CD4-positive, alpha-beta T cell treated with Interleukin-2 at 100 ng/mL for 4 hours (primary cell): Measurements from ENCODE around the gene OSBPL7.
"Not testable (repeated sequence)": the region's sequence is repeated elsewhere in the genome, so short reads cannot be mapped to it uniquely, and the experiment has no call there.

ENCODE experiments used
- DNase-seq: peaks from one replicate; pipeline ENCODE4 v3.0.0-alpha.2; 2020; ENCODE audit warnings: low spot score

Gene OSBPL7

GRCh38 chr17:47806026-47806912 lies 15.3 kb downstream of the OSBPL7 start:
- DNase-seq, result no peak

DNA sequence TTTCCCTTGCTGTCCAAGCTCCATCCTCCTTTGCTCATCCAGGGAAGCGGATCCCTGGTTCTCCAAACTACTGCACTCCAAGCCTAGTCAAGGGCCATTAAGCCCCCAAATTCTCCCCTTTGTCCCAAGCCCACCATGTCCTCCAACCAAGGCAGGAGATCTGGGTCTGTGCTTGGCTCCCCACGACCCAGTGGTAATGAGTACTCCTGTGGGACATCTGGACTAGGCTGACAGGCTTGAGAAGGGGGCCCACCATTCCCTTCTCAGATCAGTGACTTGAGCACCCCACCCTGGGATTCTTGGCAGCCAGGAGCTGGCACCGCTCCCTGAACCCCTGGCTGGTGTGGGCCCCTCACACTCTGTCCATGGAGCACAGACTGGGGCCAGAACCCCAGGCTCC lies 17.1 kb downstream of the OSBPL7 start:
- DNase-seq, result no peak

DNA sequence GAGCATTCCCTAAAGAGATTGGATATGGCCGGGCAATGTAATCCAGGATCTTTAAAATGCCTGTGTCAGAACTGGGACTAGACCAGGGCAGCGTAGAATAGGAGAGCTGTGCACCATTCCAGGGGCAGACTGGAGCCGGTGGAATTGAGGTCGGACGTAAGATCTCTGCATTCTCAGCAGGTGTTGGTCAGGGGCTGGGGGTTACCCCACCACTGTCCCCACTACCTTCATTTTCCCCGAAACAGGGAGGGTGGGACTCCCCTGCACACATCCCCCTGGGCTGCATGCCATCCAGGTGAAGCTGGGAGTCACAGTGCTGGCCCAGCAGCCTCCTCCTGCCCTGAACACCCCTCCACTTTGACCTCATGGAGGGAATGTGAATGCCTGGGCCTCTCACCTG lies 17.8 kb downstream of the OSBPL7 start:
- DNase-seq, result no peak

DNA sequence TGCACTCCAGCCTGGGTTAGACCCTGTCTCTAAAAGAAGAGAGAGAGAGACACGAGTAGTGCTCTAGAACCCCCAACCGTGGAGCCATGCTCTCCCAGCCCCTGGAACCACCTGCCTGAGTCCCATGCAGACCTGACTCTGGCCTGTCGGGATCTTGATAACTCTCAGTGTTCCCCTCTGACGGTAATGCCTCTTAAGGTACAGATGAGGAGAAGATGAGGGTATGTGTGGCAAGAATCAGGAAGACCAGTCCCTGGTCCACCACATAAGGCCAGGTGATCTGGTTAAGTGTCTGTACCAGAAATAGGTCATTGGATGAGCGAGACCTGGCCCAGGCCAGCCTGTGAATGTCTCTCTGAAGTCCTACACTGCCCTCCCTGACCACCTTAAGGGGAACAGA lies 18.4 kb downstream of the OSBPL7 start:
- no peak for DNase-seq

DNA sequence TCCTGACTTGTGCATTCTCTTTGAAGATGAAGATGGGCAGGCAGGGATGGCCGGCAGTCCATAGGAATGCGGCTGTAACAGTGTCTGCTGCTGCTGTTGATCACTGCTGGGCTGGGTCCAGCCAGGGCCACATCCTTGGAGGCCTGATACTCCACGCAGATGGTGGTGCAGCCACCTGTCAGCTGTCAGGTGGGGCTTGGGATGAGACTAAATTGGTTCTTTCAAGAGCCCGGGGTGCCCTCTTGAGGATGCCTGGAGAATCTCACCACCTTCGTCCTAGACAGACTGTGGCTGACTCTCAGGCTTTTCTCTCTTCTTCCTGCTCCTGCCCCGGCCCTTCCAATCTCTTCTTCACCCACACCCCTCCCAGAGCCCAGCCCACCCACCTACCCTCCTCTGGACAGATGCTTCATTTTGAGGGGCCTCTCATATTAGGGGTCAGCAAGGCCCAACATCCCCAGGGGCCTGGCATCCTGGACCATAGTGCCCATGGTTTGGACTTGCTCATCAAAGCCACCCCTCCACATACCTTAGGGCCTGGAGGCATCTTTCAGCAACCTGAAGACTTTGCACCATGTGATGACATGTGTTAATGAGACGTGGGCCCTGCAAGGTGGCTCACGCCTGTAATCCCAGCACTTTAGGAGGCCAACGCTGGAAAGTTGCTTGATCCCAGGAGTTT lies 19.1 kb downstream of the OSBPL7 start:
- DNase-seq, result peak; percentile 64

DNA sequence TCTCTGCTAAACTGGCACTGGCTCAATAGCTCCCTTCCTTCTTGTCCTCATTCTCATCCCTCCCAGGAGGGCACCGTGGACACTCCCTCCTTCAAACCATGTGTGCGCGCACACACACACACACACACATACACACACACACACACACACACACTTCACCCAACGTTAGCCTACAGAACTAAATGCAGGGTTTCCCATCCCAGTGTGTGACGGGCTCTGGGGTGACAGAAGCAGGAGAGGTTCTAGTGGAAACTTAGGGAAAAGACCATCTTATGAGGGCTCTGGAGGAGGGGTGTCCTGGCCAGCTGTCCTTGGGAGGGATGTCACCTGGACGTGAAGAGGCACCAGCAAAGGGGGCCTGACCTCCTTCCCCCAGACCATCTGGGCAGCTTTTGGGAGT lies 19.7 kb downstream of the OSBPL7 start:
- no peak for DNase-seq

DNA sequence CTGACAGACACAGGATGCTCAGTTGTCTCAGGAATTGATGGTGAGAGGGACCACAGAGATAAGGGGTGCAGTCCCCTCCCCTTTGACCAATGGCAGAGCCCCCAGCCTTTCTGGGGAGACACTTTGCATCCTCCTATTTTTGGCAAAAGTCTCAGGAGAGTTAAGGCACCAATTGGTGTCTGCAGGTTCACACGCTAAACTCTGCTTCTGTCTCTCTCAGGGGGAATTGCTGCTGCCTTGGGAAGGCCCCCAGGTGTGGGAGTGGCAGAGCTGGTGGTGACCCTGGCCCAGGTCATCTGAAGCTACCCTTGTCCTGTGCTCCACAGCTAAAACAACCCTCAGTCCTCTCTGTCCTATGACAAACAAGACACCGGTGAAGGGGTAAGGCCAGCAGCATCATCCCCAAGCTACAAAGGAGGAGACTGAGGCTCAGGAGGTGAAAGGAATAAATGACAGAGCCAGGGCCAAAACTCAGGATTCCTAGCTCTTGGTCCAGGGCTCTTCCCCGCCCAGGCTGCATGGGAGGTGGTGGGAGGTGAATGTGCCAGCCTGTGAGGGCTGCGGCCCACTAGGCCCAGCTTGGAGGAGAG lies 20.3 kb downstream of the OSBPL7 start:
- DNase-seq, result no peak

DNA sequence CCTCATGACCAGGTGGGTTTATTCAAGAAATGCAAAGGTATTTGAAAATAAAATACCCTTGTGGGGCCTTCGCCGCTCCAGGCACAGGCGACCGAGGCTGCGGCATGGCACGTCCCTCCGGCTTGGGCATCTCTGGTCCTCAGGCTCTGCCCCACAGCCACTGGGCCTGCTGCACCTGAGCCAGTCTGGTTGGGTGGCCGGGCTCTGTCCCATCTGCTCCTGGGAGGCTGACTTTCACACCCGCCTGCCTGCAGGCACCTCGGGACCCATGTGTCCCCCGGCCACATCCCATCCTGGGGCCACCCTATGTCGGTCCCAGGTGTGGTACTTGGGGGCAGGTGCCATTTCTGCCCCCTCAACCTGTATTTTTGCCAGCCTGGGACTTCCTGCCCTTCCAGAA lies 20.9 kb downstream of the OSBPL7 start:
- no peak for DNase-seq

GRCh38 chr17:47797797-47798196 lies 23.8 kb downstream of the OSBPL7 start:
- DNase-seq, result no peak

GRCh38 chr17:47792979-47793378 lies 28.6 kb downstream of the OSBPL7 start:
- no peak for DNase-seq

DNA sequence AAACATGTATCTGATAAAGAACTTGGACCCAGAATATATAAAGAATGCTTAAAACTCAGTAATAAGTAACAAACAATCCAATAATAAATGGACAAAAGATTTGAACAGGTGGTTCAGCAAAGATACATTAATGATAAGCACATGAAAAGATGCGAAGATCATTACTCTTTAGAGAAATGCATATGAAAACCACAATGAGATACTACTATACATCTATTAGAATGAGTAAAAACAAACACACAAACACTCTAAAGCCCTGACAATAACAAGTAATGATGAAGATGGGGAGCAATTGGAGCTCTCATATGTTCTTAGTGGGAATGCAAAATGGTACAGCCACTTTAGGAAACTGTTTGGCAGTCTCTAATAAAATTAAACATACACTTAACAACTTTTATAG lies 29.1 kb downstream of the OSBPL7 start:
- DNase-seq, result no peak

- no peak for DNase-seq
These were observed 30.6 kb downstream of the OSBPL7 start for GRCh38 chr17:47791025-47791424.

DNA sequence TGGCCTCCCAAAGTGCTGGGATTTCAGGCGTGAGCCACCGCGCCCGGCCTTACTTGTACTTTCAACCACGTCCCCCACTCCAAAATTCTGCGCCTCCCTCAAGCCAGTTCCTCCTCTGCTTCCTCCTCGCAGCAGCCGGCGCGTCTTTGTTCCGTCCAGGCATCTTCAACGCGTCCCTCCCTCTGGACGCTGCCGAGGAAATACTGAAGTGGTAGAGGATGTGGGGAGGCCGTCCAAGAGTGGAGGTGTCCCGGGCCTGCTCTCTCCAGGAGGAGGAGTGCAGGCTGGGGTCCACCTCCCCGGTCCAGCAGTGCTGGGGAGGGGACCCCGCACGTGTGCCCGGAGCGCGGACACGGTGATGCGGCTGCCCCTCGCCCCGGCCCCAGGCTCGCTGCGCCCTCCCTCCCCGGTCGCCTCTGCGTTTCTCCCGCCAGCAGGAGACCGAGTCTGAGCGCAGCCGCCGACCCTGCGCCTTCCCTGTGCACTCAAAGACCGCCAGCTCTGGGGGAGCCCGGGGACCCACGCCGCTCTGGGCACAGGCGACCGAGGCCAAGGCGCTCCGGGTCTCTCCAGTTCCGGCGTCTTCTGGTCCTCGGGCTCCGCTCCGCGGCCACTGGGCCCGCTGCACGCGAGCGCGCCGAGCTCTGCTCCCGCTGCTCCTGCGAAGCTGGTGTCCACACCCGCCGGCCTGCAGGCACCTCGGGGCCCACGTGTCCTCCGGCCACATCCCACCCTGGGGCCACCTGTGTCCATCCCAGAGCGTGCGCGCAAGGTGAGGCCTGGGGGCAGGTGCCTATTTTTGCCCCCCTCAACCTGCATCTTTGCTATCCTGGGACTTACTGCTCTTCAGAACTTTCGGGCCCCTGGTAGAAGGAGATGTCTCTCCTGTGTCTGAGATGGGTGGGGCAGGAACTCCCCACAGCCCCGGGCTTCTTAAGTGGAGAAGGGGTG lies 31.7 kb downstream of the OSBPL7 start:
- DNase-seq, result peak; percentile 51

- DNase-seq, result peak; percentile 10
These were observed 36.0 kb downstream of the OSBPL7 start for GRCh38 chr17:47785538-47786123.

- DNase-seq, result no peak
These were observed 40.2 kb downstream of the OSBPL7 start for GRCh38 chr17:47781397-47781796.

- DNase-seq, result no peak
These were observed 43.4 kb downstream of the OSBPL7 start for GRCh38 chr17:47778184-47778635.

- DNase-seq, result peak; percentile 66
These were observed 45.0 kb downstream of the OSBPL7 start for GRCh38 chr17:47776330-47777197.

GRCh38 chr17:47774987-47775580 lies 46.5 kb downstream of the OSBPL7 start:
- no peak for DNase-seq

DNA sequence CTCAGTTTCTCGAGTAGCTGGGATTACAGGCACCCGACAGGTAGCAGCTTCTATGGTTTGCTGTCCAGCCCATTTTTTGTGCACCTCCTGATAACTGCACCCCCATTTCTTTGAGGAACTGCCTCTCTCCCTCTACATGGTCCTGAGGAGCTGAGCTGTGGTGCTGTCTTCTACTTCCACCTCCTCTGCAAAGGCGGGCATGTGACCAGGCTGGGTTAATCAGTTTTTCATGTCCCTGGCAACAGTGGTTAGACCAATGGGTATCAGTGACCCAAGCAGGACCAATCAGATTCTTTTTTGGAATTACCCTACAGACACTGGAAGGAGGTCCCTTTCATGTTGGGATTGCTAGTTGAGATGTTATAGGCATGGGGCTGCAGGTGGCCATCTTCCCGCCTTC lies 47.3 kb downstream of the OSBPL7 start:
- DNase-seq, result no peak

DNA sequence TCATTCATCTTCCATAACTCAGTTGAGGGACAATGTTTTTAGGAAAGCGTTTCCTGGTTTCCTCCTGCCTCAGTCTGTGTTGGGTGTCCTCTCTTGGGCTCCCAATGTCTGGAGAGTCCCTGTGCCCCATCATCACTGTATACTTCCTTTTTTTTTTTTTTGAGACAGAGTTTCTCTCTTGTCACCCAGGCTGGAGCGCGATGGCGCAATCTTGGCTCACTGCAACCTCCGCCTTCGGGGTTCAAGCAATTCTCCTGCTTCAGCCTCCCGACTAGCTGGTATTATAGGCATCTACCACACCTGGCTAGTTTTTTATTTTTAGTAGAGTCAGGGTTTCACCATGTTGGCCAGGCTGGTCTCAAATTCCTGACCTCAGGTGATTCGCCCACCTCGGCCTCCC lies 47.9 kb downstream of the OSBPL7 start:
- DNase-seq, result not testable (repeated sequence)
